ENCODE results near the gene NPR3.

Gene NPR3

DNA sequence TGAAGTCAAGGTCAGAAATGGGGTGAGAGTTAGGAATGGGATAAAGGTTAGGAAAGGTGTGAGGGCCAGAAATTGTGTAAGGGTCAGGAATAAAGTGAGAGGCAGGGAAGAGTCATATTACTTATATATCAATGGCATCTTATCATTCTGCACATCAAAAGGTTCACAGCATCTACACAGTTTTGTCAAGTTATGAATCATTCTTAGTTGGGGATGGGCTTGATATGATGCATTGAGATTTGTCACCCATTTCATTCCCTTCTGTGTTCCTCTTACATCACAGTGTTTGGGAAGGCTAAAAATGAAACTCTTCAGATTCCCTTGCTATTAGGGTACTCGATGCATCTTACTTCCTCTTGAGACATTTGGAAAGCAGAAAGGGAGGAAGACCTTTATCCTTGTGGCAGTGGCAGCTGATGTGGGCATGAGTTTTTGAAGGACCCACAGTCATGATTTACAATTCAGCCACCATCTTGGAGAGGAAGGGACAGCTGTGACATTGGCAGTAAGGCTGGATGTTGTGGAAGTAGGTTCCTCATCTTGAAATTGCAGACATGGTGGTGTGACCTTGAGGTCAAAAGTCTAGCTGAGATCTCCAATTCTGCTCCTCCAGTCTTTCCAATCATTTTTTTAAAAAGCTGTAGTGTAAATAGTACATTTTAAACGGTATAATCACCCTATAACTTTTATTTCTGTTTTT, 24.2 kb upstream of the NPR3 start:
- H3K27ac ChIP-seq = no peak overlapping the region
- no peaks in the 10 kb centered on the region for H3K9me3 ChIP-seq
- no peaks in the 10 kb centered on the region for H3K36me3 ChIP-seq
- no peak overlapping the region for H3K4me3 ChIP-seq (ENCODE audit: low read depth in 1 of 2, low read length in 1 of 2)
- H3K4me1 ChIP-seq (ENCODE audit: control insufficient read depth in 1 of 2, insufficient read depth in 1 of 2, low read depth in 1 of 2, low read length in 1 of 2) = no peaks in the 10 kb centered on the region
- no peaks in the 10 kb centered on the region for H3K27me3 ChIP-seq
- TF ChIP-seq, protein P1, sequence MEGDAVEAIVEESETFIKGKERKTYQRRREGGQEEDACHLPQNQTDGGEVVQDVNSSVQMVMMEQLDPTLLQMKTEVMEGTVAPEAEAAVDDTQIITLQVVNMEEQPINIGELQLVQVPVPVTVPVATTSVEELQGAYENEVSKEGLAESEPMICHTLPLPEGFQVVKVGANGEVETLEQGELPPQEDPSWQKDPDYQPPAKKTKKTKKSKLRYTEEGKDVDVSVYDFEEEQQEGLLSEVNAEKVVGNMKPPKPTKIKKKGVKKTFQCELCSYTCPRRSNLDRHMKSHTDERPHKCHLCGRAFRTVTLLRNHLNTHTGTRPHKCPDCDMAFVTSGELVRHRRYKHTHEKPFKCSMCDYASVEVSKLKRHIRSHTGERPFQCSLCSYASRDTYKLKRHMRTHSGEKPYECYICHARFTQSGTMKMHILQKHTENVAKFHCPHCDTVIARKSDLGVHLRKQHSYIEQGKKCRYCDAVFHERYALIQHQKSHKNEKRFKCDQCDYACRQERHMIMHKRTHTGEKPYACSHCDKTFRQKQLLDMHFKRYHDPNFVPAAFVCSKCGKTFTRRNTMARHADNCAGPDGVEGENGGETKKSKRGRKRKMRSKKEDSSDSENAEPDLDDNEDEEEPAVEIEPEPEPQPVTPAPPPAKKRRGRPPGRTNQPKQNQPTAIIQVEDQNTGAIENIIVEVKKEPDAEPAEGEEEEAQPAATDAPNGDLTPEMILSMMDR (IDR thresholded peaks at IDR 0.05) = no peak

DNA sequence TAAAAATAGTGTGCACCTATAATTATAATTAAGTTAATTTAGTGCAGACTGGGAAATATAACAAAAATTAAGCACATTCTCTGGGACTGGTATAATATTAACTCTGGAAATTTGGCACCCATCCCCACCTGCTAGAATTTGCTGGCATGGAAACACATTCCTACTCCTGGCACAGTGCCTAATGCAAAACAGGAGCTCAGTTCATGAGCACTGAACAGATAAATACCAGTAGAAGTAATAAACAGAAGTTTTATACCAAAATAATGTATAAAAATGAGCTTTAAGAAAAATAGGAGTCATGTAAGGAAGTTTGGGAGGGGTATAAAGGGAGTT, 23.7 kb upstream of the NPR3 start:
- H3K9me3 ChIP-seq = no peaks in the 10 kb centered on the region
- no peak overlapping the region for H3K27ac ChIP-seq
- no peaks in the 10 kb centered on the region for H3K27me3 ChIP-seq
- no peaks in the 10 kb centered on the region for H3K36me3 ChIP-seq
- no peak overlapping the region for H3K4me3 ChIP-seq (ENCODE audit: low read depth in 1 of 2, low read length in 1 of 2)
- TF ChIP-seq, protein P1 (IDR thresholded peaks at IDR 0.05) = no peak
- no peaks in the 10 kb centered on the region for H3K4me1 ChIP-seq (ENCODE audit: control insufficient read depth in 1 of 2, insufficient read depth in 1 of 2, low read depth in 1 of 2, low read length in 1 of 2)

DNA sequence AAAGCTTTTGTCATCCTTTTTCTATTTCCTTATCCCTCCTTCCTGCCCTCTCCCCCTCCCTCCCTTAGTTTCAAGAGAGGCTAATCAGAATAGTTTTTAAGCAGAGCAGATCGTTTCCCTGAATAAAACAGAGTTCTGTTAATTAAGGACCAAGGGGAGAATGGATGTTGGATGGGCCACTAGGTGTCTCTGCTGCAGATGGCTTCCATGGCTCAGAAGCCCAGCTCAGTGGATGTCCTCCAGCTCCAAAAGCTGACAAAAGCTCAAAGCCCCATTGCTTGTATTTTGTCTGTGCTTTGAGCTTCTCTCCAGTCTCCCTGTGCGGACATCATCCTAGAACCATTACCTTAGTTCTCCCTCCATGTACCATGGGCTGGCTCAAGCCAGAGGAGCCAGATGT, 21.0 kb upstream of the NPR3 start:
- no peak overlapping the region for H3K4me3 ChIP-seq (ENCODE audit: low read depth in 1 of 2, low read length in 1 of 2)
- H3K9me3 ChIP-seq = no peaks in the 10 kb centered on the region
- H3K36me3 ChIP-seq = no peaks in the 10 kb centered on the region
- H3K27me3 ChIP-seq = no peaks in the 10 kb centered on the region
- H3K4me1 ChIP-seq (ENCODE audit: control insufficient read depth in 1 of 2, insufficient read depth in 1 of 2, low read depth in 1 of 2, low read length in 1 of 2) = no peaks in the 10 kb centered on the region
- no peak overlapping the region for H3K27ac ChIP-seq
- TF ChIP-seq, protein P1 (IDR thresholded peaks at IDR 0.05) = no peak

DNA sequence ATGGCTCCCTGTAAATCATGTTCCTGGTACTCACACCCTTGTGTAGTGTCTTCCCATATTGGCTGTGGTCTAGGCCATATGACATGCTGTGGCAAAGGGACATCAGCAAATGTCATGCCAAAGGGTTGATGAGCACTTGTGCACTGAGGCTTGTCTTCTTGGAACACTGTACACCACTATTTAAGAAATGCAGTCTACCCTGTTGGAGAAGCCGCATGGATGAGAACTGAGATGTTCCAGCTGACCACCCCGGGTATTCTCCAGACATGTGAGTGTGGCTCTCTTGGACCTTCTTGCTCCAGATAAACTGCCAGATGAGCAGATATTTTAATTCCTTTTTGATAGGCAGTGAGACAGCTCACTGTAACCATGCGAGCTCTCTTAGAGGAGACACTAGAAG, 20.5 kb upstream of the NPR3 start:
- TF ChIP-seq, protein P1 (IDR thresholded peaks at IDR 0.05) = no peak
- no peak overlapping the region for H3K27ac ChIP-seq
- H3K27me3 ChIP-seq = no peaks in the 10 kb centered on the region
- no peaks in the 10 kb centered on the region for H3K4me1 ChIP-seq (ENCODE audit: control insufficient read depth in 1 of 2, insufficient read depth in 1 of 2, low read depth in 1 of 2, low read length in 1 of 2)
- H3K4me3 ChIP-seq (ENCODE audit: low read depth in 1 of 2, low read length in 1 of 2) = no peak overlapping the region
- H3K36me3 ChIP-seq = no peaks in the 10 kb centered on the region
- H3K9me3 ChIP-seq = no peaks in the 10 kb centered on the region

DNA sequence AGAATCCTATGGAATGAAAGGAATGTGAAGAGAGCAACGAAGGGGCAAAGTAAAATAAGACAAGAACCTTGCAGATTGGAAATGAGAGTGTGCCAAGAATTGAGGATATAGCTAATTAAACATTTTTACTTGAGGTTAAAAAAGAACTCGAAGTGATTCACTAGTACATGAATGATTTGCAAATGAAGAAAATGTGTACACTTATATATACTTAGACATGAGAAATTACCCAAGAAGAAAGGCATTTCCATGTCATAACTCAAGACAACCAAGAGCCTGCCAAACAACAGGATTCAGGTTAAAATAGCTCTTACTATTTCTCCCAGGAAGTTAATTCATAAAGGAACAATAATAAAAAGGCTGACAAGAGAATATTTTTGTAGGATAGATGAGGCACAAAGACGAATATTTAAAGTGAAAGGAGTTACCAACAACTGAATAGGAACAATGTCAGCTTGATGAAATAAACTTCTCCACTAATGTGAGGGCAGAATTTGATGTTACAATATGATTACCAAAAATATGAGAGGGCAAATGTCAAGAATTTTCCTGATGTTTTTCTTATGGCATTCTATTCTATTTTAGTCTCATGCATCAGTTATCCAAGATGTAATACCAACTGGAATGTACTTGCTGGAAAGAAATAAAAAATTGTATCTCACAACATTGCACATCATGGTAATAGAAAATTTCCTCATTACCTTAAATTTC, 18.9 kb upstream of the NPR3 start:
- TF ChIP-seq, protein P1 (IDR thresholded peaks at IDR 0.05) = no peak

More for the DNA sequence above, 18.9 kb upstream of the NPR3 start:
- H3K27ac ChIP-seq = no peak overlapping the region
- no peak overlapping the region for H3K4me3 ChIP-seq (ENCODE audit: low read depth in 1 of 2, low read length in 1 of 2)
- H3K9me3 ChIP-seq = no peaks in the 10 kb centered on the region
- no peaks in the 10 kb centered on the region for H3K27me3 ChIP-seq
- H3K4me1 ChIP-seq (ENCODE audit: control insufficient read depth in 1 of 2, insufficient read depth in 1 of 2, low read depth in 1 of 2, low read length in 1 of 2) = no peaks in the 10 kb centered on the region
- no peaks in the 10 kb centered on the region for H3K36me3 ChIP-seq
